Transverse colon (tissue), 4 donors: ENCODE results near the gene HMGCL.

Experiments
- CTCF ChIP-seq, 5 experiments: fragments of 200-600 bp in 3 of 5; fragments of 450-650 bp in 2 of 5; sonication (generic) in 3 of 5; IDR thresholded peaks; 1 replicate in 2 of 5; 2 replicates in 3 of 5; pipeline ENCODE4 v1.5.1; 2016 to 2017; ENCODE audit warnings: antibody characterized with exemption in 5 of 5, inconsistent platforms in 3 of 5, mild to moderate bottlenecking in 2 of 5, moderate library complexity in 1 of 5
- EP300 ChIP-seq: sonication (generic); formaldehyde crosslinking; IDR thresholded peaks from one replicate; pipeline ENCODE4 v1.6.1; 2017; ENCODE audit warnings: antibody characterized with exemption, low read depth
- POLR2AphosphoS5 ChIP-seq, 3 donors: sonication (generic); formaldehyde crosslinking; IDR thresholded peaks; one replicate each; pipeline ENCODE4 v1.6.1; 2016; ENCODE audit warnings: antibody characterized with exemption in 3 of 3

GRCh38 chr1:23787701-23788100 lies 37.5 kb downstream of the HMGCL start:
- TF ChIP-seq CTCF (IDR thresholded peaks at IDR 0.05) (no peak), EP300 (no peak), POLR2AphosphoS5 (IDR thresholded peaks at IDR 0.05) (no peak)
